GM18502 (cell line): Measurements from ENCODE around the gene PDCD10.

Source experiments
- ATAC-seq: cut with Tn5 transposase; IDR thresholded peaks from one replicate; pipeline ENCODE4 v1.9.1; 2021; ENCODE audit warnings: mild to moderate bottlenecking; ENCODE audit not compliant: unreplicated experiment, poor library complexity

PDCD10 gene

GRCh38 chr3:167684388-167684993 lies 50.2 kb downstream of the PDCD10 start:
- peak; percentile 79 for ATAC-seq

GRCh38 chr3:167679526-167679925 lies 55.2 kb downstream of the PDCD10 start:
- no peak for ATAC-seq

GRCh38 chr3:167675848-167676247 lies 58.8 kb downstream of the PDCD10 start:
- ATAC-seq: no peak

GRCh38 chr3:167673221-167673620 lies 61.5 kb downstream of the PDCD10 start:
- ATAC-seq: no peak

- no peak for ATAC-seq
Observed at GRCh38 chr3:167671878-167672427, 62.7 kb downstream of the PDCD10 start.

GRCh38 chr3:167669699-167670098 lies 65.0 kb downstream of the PDCD10 start:
- ATAC-seq: no peak

- no peak for ATAC-seq
Observed at GRCh38 chr3:167668651-167669050, 66.0 kb downstream of the PDCD10 start.

- no peak for ATAC-seq
Observed at GRCh38 chr3:167666563-167666962, 68.1 kb downstream of the PDCD10 start.

GRCh38 chr3:167662919-167663400 lies 71.7 kb downstream of the PDCD10 start:
- no peak for ATAC-seq

GRCh38 chr3:167657684-167658225 lies 76.9 kb downstream of the PDCD10 start:
- no peak for ATAC-seq

GRCh38 chr3:167656821-167657220 lies 77.9 kb downstream of the PDCD10 start:
- no peak for ATAC-seq

GRCh38 chr3:167653760-167654159 lies 80.9 kb downstream of the PDCD10 start, which contains the start of gene WDR49:
Gene WDR49 (minus strand): TSS chr3:167653942. CDS start chr3:167653425, 517 bp downstream.
- ATAC-seq: peak; percentile 51

GRCh38 chr3:167653155-167653554 lies 81.5 kb downstream of the PDCD10 start:
- ATAC-seq: no peak

- ATAC-seq: no peak
Observed at GRCh38 chr3:167651826-167652225, 82.9 kb downstream of the PDCD10 start.

- no peak for ATAC-seq
Observed at GRCh38 chr3:167650459-167650858, 84.2 kb downstream of the PDCD10 start.

- ATAC-seq: no peak
Observed at GRCh38 chr3:167649746-167650145, 84.9 kb downstream of the PDCD10 start.

GRCh38 chr3:167644611-167645010 lies 90.1 kb downstream of the PDCD10 start:
- ATAC-seq: no peak
